IMR-90 (cell line): ENCODE results near the gene P4HA2. TPM values are rescaled to one million over a fixed set of nuclear protein-coding genes. Genes with fewer than 3 reads are reported as not detected.

ENCODE experiments used
- ATAC-seq: fragments of 200-7000 bp; cut with Tn5 transposase; 2 replicates; pipeline ENCODE4 v1.9.1; 2020; ENCODE audit warnings: low read depth, mild to moderate bottlenecking, moderate library complexity
- BruUV-seq: library from RNA; stranded (reverse); fragments of 400-500 nt; replicated peaks from 2 replicates; lab custom pipeline; 2021; lab: Mats Ljungman, UMichigan
- CTCF ChIA-PET: fragments of 300-600 bp; formaldehyde crosslinking; extraction: SDS; loops from one replicate; lab custom pipeline; 2021; ENCODE audit warnings: antibody characterized with exemption; lab: Yijun Ruan, JAX
- POLR2A ChIA-PET: fragments of 300-600 bp; sonication (Branson Sonifier 250); formaldehyde crosslinking; loops from one replicate; lab custom pipeline; 2022; ENCODE audit warnings: antibody characterized with exemption; ENCODE audit not compliant: unreplicated experiment; lab: Charles Lee
- DNase-seq: peaks from one replicate; pipeline ENCODE4 v3.0.0; 2013
- H2AFZ ChIP-seq: replicated peaks from 2 replicates; pipeline ENCODE3; 2013; ENCODE audit warnings: low read length, mild to moderate bottlenecking; ENCODE audit not compliant: poor library complexity
- H2AK5ac ChIP-seq: 2 replicates; pipeline ENCODE4 v1.6.1; 2013; ENCODE audit warnings: low read depth, low read length, inconsistent platforms
- H2AK9ac ChIP-seq: replicated peaks from 2 replicates; pipeline ENCODE3; 2013; ENCODE audit warnings: mild to moderate bottlenecking, low read depth, low read length, moderate library complexity; ENCODE audit not compliant: poor library complexity
- H2BK120ac ChIP-seq: 2 replicates; pipeline ENCODE4 v1.6.1; 2013; ENCODE audit warnings: low read depth, low read length, inconsistent platforms
- H2BK15ac ChIP-seq: 3 replicates; pipeline ENCODE4 v1.6.1; 2013; ENCODE audit warnings: low read depth, low read length, inconsistent platforms
- H2BK20ac ChIP-seq: 2 replicates; pipeline ENCODE4 v1.6.1; 2013; ENCODE audit warnings: low read depth, mild to moderate bottlenecking, inconsistent platforms, low read length, moderate library complexity
- H2BK5ac ChIP-seq: 2 replicates; pipeline ENCODE4 v1.6.1; 2013; ENCODE audit warnings: mild to moderate bottlenecking, low read depth, low read length, inconsistent platforms; ENCODE audit not compliant: poor library complexity, severe bottlenecking
- H3K14ac ChIP-seq: replicated peaks from 2 replicates; pipeline ENCODE4 v1.6.1; 2013; ENCODE audit warnings: low read depth, low read length, inconsistent platforms
- H3K18ac ChIP-seq: 2 replicates; pipeline ENCODE4 v1.6.1; 2013; ENCODE audit warnings: low read depth, low read length, control low read depth
- H3K23ac ChIP-seq: 2 replicates; pipeline ENCODE4 v1.6.1; 2013; ENCODE audit warnings: low read depth, low read length, inconsistent platforms
- H3K27ac ChIP-seq: 2 replicates; pipeline ENCODE4 v1.5.1; 2013; ENCODE audit warnings: mild to moderate bottlenecking, control low read depth, low read length; ENCODE audit not compliant: insufficient read depth
- H3K27me3 ChIP-seq: 2 replicates; pipeline ENCODE4 v1.6.1; 2013; ENCODE audit warnings: low read length; ENCODE audit not compliant: control insufficient read depth, insufficient read depth
- H3K36me3 ChIP-seq: 2 replicates; pipeline ENCODE4 v1.6.1; 2013; ENCODE audit warnings: low read length, mixed read lengths; ENCODE audit not compliant: control insufficient read depth, insufficient read depth
- H3K4ac ChIP-seq: 2 replicates; pipeline ENCODE4 v1.6.1; 2013; ENCODE audit warnings: low read depth, low read length, inconsistent platforms
- H3K4me1 ChIP-seq: 2 replicates; pipeline ENCODE4 v1.6.1; 2013; ENCODE audit warnings: low read length, mixed read lengths; ENCODE audit not compliant: control insufficient read depth, insufficient read depth
- H3K4me2 ChIP-seq: 2 replicates; pipeline ENCODE4 v1.6.1; 2013; ENCODE audit warnings: low read depth, mild to moderate bottlenecking, control low read depth, low read length, moderate library complexity
- H3K4me3 ChIP-seq: 2 replicates; pipeline ENCODE4 v1.5.1; 2013; ENCODE audit warnings: low read depth, mild to moderate bottlenecking, control low read depth, low read length, moderate library complexity; ENCODE audit not compliant: insufficient read depth
- H3K56ac ChIP-seq: 2 replicates; pipeline ENCODE4 v1.6.1; 2013; ENCODE audit warnings: low read length, inconsistent platforms; ENCODE audit not compliant: insufficient read depth; ENCODE audit errors: extremely low read depth
- H3K79me1 ChIP-seq, 2 experiments: 2 replicates each; pipeline ENCODE4 v1.6.1; 2013; ENCODE audit warnings: low read length in 2 of 2, inconsistent platforms in 1 of 2, low read depth in 1 of 2
- H3K9ac ChIP-seq: 2 replicates; pipeline ENCODE4 v1.6.1; 2013; ENCODE audit warnings: low read depth, low read length, control low read depth
- H3K9me1 ChIP-seq: 2 replicates; pipeline ENCODE4 v1.6.1; 2013; ENCODE audit warnings: low read length, inconsistent platforms; ENCODE audit not compliant: insufficient read depth
- H3K9me3 ChIP-seq: 2 replicates; pipeline ENCODE4 v1.6.1; 2013; ENCODE audit warnings: low read length; ENCODE audit not compliant: control insufficient read depth, insufficient read depth
- H4K20me1 ChIP-seq: 2 replicates; pipeline ENCODE4 v1.6.1; 2013; ENCODE audit warnings: low read length, inconsistent platforms; ENCODE audit not compliant: insufficient read depth
- H4K5ac ChIP-seq: 2 replicates; pipeline ENCODE4 v1.6.1; 2013; ENCODE audit warnings: mild to moderate bottlenecking, low read depth, low read length, control low read depth
- H4K8ac ChIP-seq, 2 experiments: 2 replicates each; pipeline ENCODE4 v1.6.1; 2013; ENCODE audit warnings: low read depth in 2 of 2, low read length in 2 of 2, control low read depth in 1 of 2, inconsistent platforms in 1 of 2
- H4K91ac ChIP-seq: 2 replicates; pipeline ENCODE4 v1.6.1; 2013; ENCODE audit warnings: low read depth, low read length, inconsistent platforms; ENCODE audit not compliant: insufficient read depth
- BHLHE40 ChIP-seq: fragments of 150-350 bp; IDR thresholded peaks from 2 replicates; pipeline ENCODE4 v1.6.1; 2016; ENCODE audit warnings: mild to moderate bottlenecking, low read depth, low read length
- MAFK ChIP-seq: IDR thresholded peaks from 2 replicates; pipeline ENCODE4 v1.6.1; 2012; ENCODE audit warnings: low read depth, low read length, improper control_type of control experiment
- NFE2L2 ChIP-seq: fragments of 150-350 bp; IDR thresholded peaks from 2 replicates; pipeline ENCODE4 v1.6.1; 2016; ENCODE audit warnings: low read depth, mild to moderate bottlenecking, low read length
- WGBS, 2 experiments: methylation state at CpG; one replicate each; pipeline versions ENCODE4 v1.1.5 to v1.1.7; 2013; ENCODE audit warnings: missing lambda C conversion rate in 2 of 2; ENCODE audit not compliant: insufficient read length in 1 of 2; ENCODE audit errors: extremely low coverage in 2 of 2; 5-methylcytosine and 5-hydroxymethylcytosine counted together
- dilution Hi-C: fragments of 300-500 bp; cut with HindIII; formaldehyde crosslinking; loops from one replicate; pipeline ENCODE4 v1.14.3; 2018; ENCODE audit warnings: low sequenced_read_pairs; ENCODE audit not compliant: unreplicated experiment
- in situ Hi-C: fragments of 300-500 bp; cut with MboI; formaldehyde crosslinking; loops from 3 replicates; pipeline ENCODE4 v1.14.3; 2019; ENCODE audit warnings: low sequenced_read_pairs, inconsistent platforms, mixed read lengths
- intact Hi-C: fragments of 100-400 bp; cut with micrococcal nuclease; formaldehyde crosslinking; loops from 2 replicates; pipeline ENCODE4 v1.10.0; 2022
- polyA plus RNA-seq, 3 experiments: library from polyadenylated mRNA; depleted of rRNA; stranded (reverse); fragments of >200 nt; gene quantifications; 2 replicates each; pipeline ENCODE4 v1.2.3, GENCODE V29; 2012; ENCODE audit warnings: low replicate concordance in 1 of 3
- total RNA-seq: library from RNA; depleted of rRNA; stranded (reverse); fragments of >200 nt; gene quantifications from 2 replicates; pipeline ENCODE4 v1.2.3, GENCODE V29; 2012

Gene P4HA2
- total and polyA plus RNA-seq, 2 of the 4 experiments (the other 2 are of a cell fraction): 186 to 225 TPM

DNA sequence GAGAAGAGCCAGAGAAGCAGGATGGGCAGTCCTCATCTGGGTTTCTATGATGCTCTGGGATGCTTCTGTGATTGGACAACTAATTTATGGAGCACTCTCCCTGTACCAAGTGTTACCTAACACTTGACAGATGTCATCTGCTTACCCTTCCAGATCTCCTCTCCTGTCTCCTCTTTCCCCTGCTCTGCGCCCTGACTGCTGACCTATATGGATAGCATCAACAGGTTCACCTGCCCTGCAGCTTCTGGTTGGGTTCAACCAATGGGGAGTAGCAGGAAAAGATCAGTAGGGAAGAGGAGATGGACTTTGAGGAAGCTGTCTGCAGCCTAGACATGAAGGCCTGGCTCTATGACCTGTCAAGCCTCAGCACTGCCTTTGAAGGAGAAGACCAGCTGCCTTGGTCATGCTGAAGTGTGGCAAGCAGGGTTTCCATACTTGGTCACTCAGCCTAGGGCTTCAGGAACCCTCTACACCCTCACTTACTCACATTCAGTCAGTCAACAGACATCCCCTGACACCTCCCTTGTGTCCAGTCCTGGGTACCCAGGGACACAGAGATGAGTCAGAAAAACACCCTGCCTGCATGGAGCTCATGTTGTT, 11.3 kb upstream of the P4HA2 start:
- Histone ChIP-seq H3K4me2 (no peak overlapping the region), H2BK15ac (no peak overlapping the region), H3K79me1 (no peaks in the 10 kb centered on the region), H3K9ac (no peak overlapping the region), H4K8ac (no peak overlapping the region), H3K56ac (no peak overlapping the region), H4K91ac (no peak overlapping the region), H3K4me3 (no peak overlapping the region), H3K36me3 (no peaks in the 10 kb centered on the region), H2BK120ac (no peak overlapping the region), H2BK20ac (no peak overlapping the region), H3K4ac (no peak overlapping the region), H3K4me1 (no peaks in the 10 kb centered on the region), H3K14ac (no peak overlapping the region), H4K5ac (no peak overlapping the region), H2AK5ac (no peak overlapping the region), H3K9me1 (0 out of 2 replicates have a peak, but pooled peaks cover 3% of the 10 kb centered on the region), H3K27me3 (no peaks in the 10 kb centered on the region), H4K20me1 (no peaks in the 10 kb centered on the region), H2BK5ac (no peak overlapping the region), H2AFZ (no peak overlapping the region), H2AK9ac (no peak overlapping the region), H3K18ac (no peak overlapping the region), H3K9me3 (peaks cover 3% of the 10 kb centered on the region; the same call in 1 of the 2 replicates), H3K27ac (no peak overlapping the region), H3K23ac (no peak overlapping the region; the same call in 1 of the 2 replicates)
- no CpG with 5 or more reads among the region's 1 CpG for WGBS, 2 experiments
- no peak for ATAC-seq
- intact Hi-C loops (no loop called here), dilution Hi-C loops (no loop called here), in situ Hi-C loops (no loop called here)
- CTCF ChIA-PET: interaction anchor here (0.6 to 3.3 kb wide), 10 partner anchors 11 to 259 kb away, joined by 3 to 35 read pairs (median 4); partner anchors contain the start of gene P4HA2
- no TSS peak for BruUV-seq
- POLR2A ChIA-PET: interaction anchor here (0.6 to 1.5 kb wide), 2 partner anchors 55 to 153 kb away, joined by 4 to 5 read pairs; no protein-coding TSS in a partner anchor
- no peak for DNase-seq
- TF ChIP-seq BHLHE40 (no peak), NFE2L2 (no peak), MAFK (no peak)
